Activated effector memory CD4-positive, alpha-beta T cell treated with anti-CD3 and anti-CD28 coated beads, Interleukin-2, amount 50 U/mL, for 16 hours (primary cell): ENCODE measurements around the gene ADORA1.

ENCODE experiments used
- DNase-seq: peaks from one replicate; pipeline ENCODE4 v3.0.0-alpha.2; 2020

Gene ADORA1

DNA sequence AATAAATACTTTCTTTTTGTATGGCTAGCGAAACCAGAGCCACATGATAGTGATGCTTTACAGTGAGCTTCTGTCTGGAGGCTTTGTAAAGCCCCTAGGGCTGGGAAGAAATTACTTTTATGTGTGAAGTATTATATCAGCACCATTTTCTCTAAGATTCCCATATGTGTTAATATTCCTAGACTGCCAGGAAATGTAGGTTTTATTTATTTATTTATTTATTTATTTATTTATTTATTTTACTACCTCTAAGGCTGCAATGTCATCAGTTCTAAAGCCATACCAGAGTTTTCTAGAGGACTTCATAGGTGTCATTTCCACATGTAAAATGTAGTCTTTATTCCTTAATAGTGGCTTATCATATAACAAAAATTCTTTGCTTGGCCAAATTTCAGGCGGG lies 63.4 kb downstream of the ADORA1 start:
- DNase-seq = no peak

DNA sequence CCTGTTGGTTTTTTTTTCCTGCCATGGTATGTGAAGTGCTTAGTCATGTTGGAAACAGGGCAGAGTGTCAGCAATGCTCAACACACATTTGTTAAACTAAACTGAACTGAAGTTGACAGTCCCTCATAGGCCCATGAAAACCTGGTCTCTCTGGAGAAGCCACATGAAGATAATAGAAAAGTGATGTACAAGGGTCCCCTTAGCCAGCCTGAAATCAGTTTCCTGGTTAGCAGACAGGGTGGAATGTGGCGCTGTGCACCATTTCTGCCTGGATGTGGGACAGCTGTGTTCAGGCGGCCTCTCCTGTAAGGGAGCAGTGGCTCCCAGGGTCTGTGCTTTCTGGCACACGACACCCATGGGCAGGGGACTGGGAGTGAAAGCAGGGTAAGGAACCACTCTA lies 68.8 kb downstream of the ADORA1 start:
- DNase-seq = peak; percentile 24

DNA sequence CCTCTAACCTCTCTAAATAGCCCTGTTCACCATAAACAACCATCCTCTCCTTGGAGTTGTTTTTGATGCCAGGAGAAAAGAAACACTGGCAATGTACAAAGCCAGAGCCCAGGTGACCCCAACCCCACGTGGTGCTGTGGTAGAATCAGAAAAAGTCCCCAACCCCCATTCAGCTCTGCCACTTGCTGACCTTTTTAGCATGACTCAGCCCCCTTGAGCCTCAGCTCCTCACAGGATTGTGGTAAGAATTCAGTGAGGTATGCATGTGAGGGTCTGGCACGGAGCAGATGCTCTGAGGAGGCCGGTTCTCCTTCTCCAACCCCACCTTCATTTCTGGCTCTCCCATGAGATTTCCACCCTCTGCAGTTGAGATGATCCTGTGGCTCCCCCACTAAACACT lies 70.1 kb downstream of the ADORA1 start:
- DNase-seq = no peak

DNA sequence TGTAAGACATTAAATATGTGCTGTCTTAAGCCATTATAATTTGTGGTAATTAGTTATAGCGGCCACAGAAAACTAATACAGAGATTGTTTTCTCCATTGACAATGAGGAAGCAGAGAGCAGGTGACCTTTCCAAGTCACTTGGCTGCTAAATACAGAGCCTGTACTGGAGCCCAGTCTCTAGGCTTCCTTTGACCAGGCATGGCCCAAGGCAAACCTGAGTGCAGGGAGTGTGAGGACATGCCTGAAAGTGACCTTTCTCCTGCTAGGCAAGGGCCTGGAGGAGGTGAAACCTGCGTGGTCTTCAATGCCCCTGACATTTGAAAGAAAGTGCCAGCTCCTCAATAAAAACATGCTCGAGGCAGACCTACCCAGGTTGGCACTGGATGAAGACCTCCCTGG lies 71.5 kb downstream of the ADORA1 start:
- peak; percentile 24 for DNase-seq

DNA sequence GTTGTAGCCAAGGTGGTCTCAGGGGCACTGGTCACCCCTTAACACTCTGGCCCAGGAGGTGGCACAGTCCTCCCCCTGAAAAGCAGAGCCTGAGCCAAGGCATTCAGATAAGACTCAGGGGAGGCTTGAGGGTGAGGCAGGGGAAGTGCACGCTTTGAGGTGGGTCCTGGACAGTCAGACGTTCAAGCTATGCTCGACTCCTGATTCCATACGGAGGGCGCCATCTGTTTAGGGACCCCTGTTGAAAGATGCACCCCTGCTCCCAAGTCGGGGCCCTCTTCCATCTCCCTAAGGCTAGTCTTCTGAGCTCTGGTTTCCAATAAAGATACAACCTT lies 71.9 kb downstream of the ADORA1 start:
- DNase-seq = peak; percentile 28

DNA sequence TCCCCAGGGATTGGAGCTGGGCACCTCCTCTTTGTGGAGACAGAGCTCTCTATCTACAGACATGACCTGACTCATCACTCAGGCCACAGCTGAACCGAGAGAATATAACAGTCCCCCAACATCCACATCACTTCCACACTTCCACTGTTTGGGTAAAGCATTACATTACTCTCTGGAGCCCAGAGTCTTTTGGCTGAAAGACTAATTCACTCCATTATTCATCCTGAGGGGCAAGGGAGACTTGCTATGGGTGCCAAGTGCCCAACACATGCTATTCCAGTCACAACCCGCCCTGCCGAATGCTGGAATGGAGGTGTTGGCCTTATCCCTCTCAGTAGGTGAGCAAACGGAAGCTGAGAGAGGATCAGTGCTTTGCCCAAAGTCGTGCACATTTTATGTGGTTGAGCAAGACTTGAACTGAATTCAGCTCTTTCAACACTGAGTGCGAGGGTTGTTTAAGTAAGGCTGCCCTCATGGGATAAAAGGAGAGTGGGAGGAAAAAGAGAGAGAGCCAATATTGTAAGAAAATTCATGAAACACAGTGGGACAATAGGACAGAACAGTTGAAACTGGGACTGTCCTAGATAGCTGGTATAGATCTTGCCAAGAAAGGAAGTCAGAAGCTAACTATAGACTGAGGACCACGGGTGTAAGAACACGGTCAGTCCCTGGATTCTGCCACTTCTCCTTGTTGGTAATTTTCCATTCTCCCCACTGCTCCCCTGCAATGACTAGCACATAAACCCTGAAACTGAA lies 72.5 kb downstream of the ADORA1 start:
- peak; percentile 47 for DNase-seq

- DNase-seq = peak; percentile 9
These were observed 73.4 kb downstream of the ADORA1 start for GRCh38 chr1:203200916-203201315.

GRCh38 chr1:203201516-203202205 lies 74.1 kb downstream of the ADORA1 start:
- peak; percentile 34 for DNase-seq

DNA sequence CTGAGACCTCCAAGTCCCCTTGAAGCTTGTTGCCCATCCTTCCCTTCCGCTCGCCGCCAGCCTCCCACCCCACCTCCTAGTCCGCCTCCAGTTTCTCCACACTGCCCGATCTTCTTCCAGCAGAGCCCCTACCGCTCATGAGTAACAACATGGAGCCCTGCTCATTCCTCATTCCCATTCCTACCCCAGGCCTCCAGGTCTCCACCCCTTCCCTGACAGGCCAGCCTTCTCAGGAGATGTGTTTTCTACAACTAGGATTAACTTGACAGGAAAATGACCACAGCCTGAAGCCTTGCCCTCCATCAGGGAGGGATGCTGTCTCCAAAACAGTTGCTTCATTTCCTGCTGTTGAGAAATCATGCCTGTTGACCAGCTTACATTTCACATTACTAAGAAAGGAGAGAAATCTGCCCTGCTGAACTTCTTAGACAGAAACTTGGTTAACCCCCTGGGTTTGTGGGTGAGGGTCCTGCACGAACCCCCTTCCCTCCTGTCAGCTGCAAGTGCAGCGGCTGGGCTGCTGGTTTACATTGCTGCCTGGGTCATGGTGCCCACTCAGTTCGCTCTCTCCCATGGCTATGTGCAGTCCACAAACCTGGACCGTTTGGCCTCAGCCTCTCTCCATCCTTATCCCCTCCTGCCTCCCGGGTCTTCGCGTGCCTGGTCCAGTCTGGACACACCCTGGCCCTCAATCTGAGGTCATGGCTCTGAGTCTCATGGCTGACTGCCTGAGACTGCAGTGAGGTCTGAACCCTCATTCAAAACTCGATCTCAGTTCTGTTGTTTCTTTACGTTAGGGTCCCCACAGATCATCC lies 75.1 kb downstream of the ADORA1 start:
- peak; percentile 4 for DNase-seq

- peak; percentile 39 for DNase-seq
These were observed 77.2 kb downstream of the ADORA1 start for GRCh38 chr1:203204756-203205155.

DNA sequence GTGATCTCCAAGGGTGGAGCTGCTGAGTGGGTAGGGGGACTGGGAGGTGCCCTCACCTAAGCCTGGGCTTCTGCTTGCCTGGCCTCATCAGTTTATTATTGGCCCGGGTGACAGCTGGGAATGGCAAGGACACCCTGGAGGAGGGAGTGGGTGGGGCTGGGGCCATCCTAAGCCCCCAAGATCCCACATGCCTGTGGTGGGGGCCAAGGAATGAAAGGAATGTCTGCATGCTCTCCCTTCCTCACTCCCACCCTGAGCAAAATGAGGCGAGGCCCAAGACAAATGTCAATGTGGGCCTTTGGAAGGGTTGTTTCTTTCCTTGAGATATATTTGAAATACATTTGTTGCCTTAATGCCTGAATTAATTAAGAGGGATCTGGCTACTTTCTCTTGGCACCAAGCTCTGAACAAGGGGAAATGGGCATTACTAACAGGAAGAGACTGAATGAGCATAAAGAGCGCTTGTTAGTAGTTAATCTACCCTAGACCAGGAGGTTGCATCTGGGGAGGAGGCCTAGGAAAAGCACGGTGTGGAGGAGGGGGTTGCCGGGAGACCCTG lies 78.7 kb downstream of the ADORA1 start:
- DNase-seq = no peak

DNA sequence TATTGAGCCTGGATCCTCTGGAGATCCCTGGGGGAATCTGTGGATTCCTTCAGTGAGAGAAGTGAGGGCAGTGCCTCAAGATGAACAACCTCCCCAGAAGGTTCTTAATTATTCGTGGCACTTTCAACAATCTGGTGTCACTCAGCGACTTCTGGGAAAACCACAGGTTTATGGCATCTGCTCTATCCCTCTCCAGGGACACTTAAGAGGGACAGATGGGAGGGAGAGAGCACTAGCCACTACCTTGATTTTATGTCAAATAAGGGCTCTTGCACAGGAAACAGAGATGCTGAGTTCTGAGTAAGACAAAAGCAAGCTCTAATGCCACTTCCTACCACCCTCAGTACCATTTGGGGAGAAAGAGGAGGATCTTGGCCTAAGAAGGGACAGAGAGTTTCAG lies 80.2 kb downstream of the ADORA1 start:
- DNase-seq = peak; percentile 3

DNA sequence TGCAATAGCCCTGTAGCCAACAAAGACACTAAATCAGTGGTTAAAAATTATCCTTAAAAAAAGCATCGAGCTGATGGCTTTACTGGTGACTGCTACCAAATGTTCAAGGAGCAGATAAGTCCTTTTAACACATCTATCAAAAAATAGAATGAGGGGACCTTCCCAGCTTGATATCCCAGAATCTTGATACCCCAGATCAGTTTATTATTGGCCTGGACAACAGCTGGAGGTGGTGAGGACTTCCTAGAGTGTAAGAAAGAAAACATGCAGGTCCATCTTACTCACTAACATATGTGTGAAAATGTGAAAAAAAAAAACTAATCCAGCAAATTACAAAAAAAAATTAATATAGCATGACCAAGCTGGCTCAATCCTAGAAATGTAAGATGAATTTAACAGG lies 80.7 kb downstream of the ADORA1 start:
- DNase-seq = no peak

- no peak for DNase-seq
These were observed 82.8 kb downstream of the ADORA1 start for GRCh38 chr1:203210350-203210749.

DNA sequence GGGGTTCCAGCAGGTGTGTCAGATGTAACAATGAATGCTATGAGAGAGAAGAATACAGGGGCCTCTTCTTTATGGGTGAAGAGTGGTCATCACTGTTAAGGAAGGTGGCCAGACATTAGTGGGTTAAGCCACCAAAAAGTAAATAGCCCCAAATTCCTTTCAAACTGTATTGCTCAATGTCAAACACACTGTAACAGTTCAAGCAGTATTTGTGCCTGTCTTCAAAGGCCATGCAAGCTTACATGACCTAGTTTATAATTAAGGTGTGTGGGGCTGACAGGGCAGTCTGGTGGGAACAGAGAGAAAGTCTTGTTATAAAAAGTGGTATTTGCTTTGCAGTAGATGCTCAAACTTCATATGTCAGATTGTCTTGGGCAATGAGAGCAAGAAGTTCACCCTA lies 83.5 kb downstream of the ADORA1 start:
- DNase-seq = no peak

DNA sequence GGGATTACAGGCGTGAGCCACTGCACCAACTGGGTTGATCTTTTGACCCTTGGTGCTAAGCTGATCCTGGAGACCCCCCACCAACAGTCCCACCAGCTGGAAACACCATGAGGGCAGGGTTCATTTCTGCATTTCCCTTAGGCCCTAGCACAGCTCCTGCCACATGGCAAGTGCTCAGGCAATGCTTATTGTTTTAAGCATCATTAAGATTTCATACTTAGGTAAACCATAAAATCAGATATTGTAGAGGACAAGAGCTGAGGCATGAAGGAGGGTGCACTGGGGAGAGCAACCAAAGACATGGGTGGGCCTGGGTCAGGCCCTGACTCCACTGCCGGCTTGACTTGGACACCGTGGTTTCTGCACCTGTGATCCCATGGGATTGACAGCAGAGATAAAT lies 84.3 kb downstream of the ADORA1 start:
- no peak for DNase-seq

DNA sequence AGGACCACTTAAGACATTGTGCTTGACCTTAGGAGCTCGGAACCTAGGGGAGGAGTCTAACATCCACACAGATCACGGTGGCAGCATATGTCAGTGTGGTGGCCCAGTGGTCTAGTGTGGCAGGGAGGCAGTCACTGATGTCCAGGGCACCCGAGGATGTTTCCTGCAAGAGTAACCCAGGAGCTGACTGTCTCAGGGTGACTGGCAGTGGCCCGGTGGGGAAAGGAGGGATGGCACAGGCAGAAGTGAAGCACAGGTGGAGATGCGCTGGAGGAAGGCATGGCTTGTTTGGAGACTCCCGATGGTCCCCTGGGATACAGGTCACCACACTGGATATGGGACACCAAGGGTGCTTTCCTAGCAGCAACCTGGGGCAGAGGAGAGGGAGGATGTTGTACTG lies 85.6 kb downstream of the ADORA1 start:
- DNase-seq = peak; percentile 48

DNA sequence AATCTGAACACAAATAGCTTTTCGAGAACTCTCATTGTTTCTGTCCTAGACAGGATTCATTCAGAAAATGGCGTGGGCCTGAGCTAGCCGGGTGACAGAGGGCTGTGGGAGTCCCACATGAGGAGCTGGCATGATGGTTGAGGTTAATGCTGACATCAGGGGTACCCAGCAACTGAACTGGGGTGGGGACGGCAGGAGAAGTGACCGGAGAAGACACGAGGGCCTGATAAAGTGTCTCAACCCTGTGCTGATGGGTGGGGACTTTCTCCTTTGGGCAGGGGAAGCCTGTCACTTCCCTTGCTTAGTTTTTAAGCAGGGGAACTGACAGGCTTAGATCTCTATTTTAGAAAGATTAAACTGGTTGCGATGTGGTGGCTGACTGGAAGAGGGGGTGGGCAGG lies 87.3 kb downstream of the ADORA1 start:
- DNase-seq = peak; percentile 49

- peak; percentile 52 for DNase-seq
These were observed 88.0 kb downstream of the ADORA1 start for GRCh38 chr1:203215573-203215972.

GRCh38 chr1:203216274-203217138 lies 89.0 kb downstream of the ADORA1 start:
- DNase-seq = peak; percentile 78
